ENCODE results near the gene GTF3C5.
"Not testable (repeated sequence)": the region's sequence is repeated elsewhere in the genome, so short reads cannot be mapped to it uniquely, and the experiment has no call there.

GTF3C5 gene

DNA sequence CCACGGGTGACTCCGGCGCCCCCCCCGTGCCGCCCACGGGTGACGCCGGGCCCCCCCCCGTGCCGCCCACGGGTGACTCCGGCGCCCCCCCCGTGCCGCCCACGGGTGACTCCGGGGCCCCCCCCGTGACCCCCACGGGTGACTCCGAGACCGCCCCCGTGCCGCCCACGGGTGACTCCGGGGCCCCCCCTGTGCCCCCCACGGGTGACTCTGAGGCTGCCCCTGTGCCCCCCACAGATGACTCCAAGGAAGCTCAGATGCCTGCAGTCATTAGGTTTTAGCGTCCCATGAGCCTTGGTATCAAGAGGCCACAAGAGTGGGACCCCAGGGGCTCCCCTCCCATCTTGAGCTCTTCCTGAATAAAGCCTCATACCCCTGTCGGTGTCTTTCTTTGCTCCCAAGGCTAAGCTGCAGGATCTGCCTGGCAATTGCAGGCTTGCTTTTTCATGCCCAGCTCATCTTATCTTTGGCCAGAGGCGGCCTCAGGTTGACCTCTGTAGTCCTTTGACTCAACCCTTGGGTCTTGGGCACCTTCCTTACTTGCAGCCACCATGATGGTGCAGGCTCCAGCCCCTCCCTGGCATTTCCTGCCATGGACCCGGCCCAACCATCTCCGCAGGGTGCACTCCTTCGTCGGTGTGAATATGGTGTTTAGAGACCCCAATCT is 40.8 kb downstream of the GTF3C5 start:
- no peak for DNase-seq (ENCODE audit: low spot score)

DNA sequence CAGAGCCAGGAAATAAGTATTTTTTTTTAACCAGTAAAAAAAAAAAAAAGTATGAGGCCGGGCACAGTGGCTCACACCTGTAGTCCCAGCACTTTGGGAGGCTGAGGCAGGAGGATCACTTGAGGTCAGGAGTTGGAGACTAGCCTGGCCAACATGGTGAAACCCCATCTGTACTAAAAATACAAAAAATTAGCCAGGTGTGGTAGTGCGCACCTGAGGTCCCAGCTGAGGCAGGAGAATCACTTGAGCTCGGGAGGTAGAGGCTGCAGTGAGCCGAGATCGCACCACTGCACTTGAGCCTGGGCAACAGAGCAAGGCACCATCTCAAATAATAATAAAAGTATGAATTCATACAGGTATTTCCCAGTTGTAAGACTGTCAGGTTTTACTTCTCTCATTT is 41.4 kb downstream of the GTF3C5 start:
- not testable (repeated sequence) for DNase-seq (ENCODE audit: low spot score)

- DNase-seq (ENCODE audit: low spot score), result no peak
These were observed 42.6 kb downstream of the GTF3C5 start for GRCh38 chr9:133073086-133074014.

- no peak for DNase-seq (ENCODE audit: low spot score)
These were observed 43.4 kb downstream of the GTF3C5 start for GRCh38 chr9:133074111-133074651.

- DNase-seq (ENCODE audit: low spot score), result no peak
These were observed 45.3 kb downstream of the GTF3C5 start for GRCh38 chr9:133075925-133076630.

DNA sequence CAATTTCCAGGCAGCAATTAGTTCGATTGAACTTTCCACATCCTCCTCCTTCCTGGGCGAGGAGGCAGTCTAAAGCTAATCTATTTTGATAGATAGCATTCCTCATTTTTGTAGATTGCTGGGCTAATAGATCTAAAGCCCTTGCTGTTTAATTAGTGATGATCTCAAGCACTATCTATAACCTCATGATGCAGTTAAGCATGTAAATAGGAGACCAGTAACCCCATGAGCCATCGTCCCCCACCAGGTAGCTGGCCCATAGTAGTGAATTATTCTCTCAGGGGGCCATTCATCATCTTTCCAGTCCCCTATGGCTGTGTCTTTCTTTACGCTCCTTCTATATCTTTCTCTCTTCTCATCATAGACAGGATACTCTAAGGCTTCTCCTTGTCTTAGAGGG is 45.9 kb downstream of the GTF3C5 start:
- no peak for DNase-seq (ENCODE audit: low spot score)

- DNase-seq (ENCODE audit: low spot score), result no peak
These were observed 47.7 kb downstream of the GTF3C5 start for GRCh38 chr9:133078486-133078885.

GRCh38 chr9:133080161-133080560 is 49.4 kb downstream of the GTF3C5 start:
- DNase-seq (ENCODE audit: low spot score), result no peak

DNA sequence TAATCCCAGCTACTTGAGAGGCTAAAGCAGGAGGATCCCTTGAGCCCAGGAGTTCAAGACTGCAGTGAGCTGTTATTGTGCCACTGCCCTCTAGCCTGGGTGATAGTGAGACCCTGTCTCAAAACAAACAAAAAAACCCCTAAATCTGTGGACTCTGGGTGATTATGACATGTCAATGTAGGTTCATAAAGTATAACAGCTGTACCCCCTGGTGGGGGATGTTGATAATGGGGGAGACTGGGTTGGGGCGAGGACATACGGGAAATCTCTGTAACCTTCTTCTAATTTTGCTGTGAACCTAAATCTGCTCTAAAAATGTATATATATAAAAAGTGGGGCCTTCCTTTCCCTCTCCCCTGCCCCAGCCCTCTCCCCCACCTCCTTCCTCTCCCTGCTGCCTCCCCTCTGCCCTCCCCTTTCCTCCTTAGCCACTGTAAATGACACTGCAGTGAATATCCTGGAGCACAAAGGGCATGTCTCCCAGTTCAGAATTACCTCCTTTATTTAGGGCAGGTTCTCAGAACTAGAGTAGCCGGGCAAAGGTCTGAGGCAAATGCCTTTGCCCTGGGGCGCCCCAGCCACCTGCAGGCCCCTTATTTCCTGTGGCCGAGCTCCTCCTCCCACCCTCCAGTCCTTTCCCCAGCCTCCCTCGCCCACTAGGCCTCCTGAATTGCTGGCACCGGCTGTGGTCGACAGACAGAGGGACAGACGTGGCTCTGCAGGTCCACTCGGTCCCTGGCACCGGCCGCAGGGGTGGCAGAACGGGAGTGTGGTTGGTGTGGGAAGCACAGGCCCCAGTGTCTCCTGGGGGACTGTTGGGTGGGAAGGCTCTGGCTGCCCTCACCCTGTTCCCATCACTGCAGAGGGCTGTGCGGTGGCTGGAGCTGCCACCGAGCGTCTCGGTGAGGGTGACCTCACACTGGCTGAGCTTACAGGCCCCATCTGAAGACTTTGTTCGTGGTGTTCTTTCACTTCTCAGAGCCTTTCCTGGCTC is 50.3 kb downstream of the GTF3C5 start:
- DNase-seq (ENCODE audit: low spot score), result not testable (repeated sequence)

DNA sequence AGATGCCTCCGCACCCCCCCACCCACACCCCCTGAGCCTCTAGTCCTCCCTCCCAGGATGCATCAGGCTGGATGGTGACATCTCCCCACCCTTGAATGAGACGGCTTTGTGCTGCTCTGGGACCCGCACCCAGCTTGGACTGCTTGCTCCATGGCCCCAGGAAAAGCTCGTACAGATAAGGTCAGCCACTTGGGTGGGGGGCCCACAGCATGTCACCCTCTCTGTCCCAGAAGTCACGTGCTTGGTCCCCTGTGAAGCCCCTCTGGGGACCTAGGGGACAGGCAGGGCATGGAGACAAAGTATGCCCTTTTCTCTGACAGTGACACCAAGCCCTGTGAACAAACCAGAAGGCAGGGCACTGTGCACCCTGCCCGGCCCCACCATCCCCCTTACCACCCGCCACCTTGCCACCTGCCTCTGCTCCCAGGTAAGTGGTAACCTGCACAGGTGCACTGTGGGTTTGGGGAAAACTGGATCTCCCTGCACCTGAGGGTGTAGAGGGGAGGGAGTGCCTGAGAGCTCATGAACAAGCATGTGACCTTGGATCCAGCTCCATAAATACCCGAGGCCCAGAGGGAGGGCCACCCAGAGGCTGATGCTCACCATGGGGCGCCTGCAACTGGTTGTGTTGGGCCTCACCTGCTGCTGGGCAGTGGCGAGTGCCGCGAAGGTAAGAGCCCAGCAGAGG is 51.3 kb downstream of the GTF3C5 start:
- not testable (repeated sequence) for DNase-seq (ENCODE audit: low spot score)

DNA sequence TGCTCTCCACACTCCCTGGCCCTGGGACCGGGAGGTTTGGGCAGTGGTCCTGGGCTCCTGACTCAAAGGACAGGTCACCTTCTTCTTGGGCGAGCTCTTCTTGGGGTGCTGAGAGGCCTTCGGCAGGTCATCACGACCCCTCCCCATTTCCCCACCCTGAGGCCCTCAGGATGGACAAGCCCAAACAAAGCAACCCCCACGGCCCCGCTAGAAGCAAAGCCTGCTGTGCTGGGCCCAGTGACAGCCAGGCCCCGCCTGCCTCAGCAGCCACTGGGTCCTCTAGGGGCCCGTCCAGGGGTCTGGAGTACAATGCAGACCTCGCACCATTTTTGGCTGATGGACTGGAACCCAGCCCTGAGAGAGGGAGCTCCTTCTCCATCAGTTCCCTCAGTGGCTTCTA is 52.9 kb downstream of the GTF3C5 start:
- not testable (repeated sequence) for DNase-seq (ENCODE audit: low spot score)

- not testable (repeated sequence) for DNase-seq (ENCODE audit: low spot score)
These were observed 55.5 kb downstream of the GTF3C5 start for GRCh38 chr9:133086212-133086860.

DNA sequence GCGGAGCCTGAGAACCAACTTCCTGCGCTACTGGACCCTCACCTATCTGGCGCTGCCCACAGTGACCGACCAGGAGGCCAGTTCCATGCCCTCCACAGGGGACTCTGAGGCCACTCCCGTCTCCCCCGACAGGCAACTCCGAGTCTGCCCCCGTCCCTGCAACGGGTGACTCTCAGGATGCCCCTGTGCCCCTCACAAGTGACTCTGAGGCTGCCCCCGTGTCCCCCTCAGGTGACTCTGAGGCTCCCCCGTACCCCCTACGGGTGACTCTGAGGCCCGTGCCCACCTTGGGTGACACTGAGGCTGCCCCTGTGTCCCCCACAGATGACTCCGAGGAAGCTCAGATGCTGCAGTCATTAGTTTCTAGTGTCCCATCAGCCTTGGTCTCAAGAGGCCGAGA is 56.1 kb downstream of the GTF3C5 start:
- DNase-seq (ENCODE audit: low spot score), result no peak

DNA sequence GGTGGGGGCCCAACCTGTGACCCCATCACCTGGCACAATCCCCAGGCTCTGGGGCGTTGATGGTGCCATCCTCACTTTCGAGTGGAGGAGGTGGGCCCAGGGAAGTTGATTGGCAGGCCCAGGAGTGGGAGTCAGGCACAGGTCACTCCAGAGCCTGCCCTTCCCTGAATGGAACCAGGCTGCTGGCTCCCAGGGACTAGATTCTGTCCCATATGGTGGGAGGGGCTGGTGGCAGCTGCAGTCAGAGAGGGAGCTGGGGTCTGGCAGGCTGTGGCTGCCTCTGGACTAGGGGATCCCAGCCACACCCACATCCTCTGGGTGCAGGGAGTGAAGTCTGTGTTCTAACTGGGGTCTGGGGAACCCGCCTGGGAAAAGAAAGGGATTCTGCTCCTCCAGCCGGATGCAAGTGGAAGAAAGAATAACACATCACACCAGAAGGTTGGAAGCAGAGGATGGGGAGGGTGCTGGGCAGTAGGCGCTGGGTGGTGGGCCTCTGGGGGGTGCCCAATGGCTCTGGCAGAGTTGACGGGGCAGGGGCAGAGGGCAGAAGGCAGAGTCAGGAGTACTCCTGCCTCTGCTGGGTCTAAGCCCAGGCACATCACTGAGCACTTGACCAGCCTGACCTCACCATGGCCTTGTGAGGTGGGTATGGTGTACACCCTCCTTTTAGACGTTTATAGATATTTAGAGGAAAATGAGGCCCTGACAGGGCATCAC is 56.8 kb downstream of the GTF3C5 start:
- no peak for DNase-seq (ENCODE audit: low spot score)

DNA sequence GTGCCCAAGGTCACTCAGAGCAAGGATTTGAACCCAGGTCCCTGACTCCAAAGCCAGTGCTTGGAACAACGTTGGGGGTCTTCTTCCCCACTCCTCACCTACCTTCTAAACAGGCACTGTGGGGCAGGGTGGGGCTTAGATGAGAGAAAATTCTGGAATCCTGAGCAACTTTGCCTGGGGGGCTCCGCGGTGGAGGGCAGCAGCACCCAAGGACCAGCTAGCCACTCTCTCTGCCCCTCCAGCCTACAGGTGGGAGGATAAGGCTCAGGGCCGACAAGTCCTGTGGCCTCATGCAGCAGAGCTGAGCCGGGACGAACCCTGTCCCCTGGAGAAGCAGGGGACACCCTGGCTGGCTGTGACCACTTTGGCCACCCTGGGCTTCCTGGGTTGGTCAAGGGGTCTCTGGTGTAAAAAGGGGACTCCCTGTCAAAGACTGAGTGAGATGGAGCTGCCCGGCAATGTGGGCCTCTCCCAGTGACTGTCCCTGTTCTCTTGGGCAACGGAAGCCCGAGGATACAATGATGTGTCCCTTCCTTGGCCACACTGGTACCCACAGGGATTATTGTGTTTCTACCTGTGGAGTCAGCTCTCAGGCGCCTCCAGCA is 57.5 kb downstream of the GTF3C5 start:
- no peak for DNase-seq (ENCODE audit: low spot score)

- no peak for DNase-seq (ENCODE audit: low spot score)
These were observed 58.0 kb downstream of the GTF3C5 start for GRCh38 chr9:133088756-133089155.

DNA sequence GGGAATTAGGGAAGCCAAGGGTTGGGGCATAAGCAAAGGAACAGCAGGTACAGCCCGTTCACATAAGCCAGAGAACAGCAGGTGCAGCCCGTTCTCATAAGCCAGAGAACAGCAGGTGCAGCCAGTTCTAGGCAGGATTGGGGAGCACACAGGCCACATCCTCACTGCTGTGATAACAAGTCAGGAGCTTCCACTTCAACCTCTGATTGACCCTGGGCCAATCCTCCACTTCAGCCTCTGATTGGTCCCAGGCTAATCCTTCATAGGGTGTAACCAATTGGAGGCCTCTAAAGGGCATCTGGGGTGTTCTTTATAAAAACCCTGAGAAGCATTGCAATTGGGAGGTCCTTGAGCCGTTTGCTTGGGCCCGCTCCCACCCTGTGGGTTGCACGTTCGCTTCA is 58.5 kb downstream of the GTF3C5 start:
- DNase-seq (ENCODE audit: low spot score), result no peak

- DNase-seq (ENCODE audit: low spot score), result no peak
These were observed 59.4 kb downstream of the GTF3C5 start for GRCh38 chr9:133090187-133090586.

All from pons (tissue), 1 donor.